H9 (cell line): ENCODE data around the gene AEN. TPM values are rescaled to one million over a fixed set of nuclear protein-coding genes. Genes with fewer than 3 reads are reported as not detected.

Source experiments
- DNase-seq: peaks from one replicate; pipeline ENCODE4 v3.0.0-alpha.2; 2017
- H2AFZ ChIP-seq: one replicate; pipeline ENCODE4 v1.6.1; 2013; ENCODE audit warnings: mild to moderate bottlenecking, low read length, control low read depth, moderate library complexity
- H2AK5ac ChIP-seq: 2 replicates; pipeline ENCODE4 v1.6.1; 2013; ENCODE audit warnings: low read length, control low read depth, mixed read lengths; ENCODE audit not compliant: insufficient read length
- H2BK120ac ChIP-seq: one replicate; pipeline ENCODE4 v1.6.1; 2013; ENCODE audit warnings: low read depth, mild to moderate bottlenecking, low read length, control low read depth, inconsistent platforms; ENCODE audit not compliant: poor library complexity, severe bottlenecking
- H2BK12ac ChIP-seq: 2 replicates; pipeline ENCODE4 v1.6.1; 2013; ENCODE audit warnings: low read length, control low read depth, mixed read lengths, low read depth; ENCODE audit not compliant: insufficient read length
- H2BK15ac ChIP-seq: 2 replicates; pipeline ENCODE4 v1.6.1; 2013; ENCODE audit warnings: low read depth, low read length, control low read depth
- H2BK20ac ChIP-seq: one replicate; pipeline ENCODE4 v1.6.1; 2013; ENCODE audit warnings: low read depth, mild to moderate bottlenecking, low read length, control low read depth, inconsistent platforms; ENCODE audit not compliant: poor library complexity, severe bottlenecking
- H2BK5ac ChIP-seq: 2 replicates; pipeline ENCODE4 v1.6.1; 2013; ENCODE audit warnings: low read length, control low read depth, mixed read lengths; ENCODE audit not compliant: insufficient read length
- H3K14ac ChIP-seq: 2 replicates; pipeline ENCODE4 v1.6.1; 2013; ENCODE audit warnings: low read length, control low read depth; ENCODE audit not compliant: insufficient read depth
- H3K18ac ChIP-seq: 2 replicates; pipeline ENCODE4 v1.6.1; 2013; ENCODE audit warnings: low read depth, mild to moderate bottlenecking, mixed read lengths, low read length, control low read depth; ENCODE audit not compliant: insufficient read length
- H3K23ac ChIP-seq: 2 replicates; pipeline ENCODE4 v1.6.1; 2013; ENCODE audit warnings: low read length, control low read depth, mixed read lengths, low read depth; ENCODE audit not compliant: insufficient read length
- H3K23me2 ChIP-seq: 2 replicates; pipeline ENCODE4 v1.6.1; 2013; ENCODE audit warnings: low read depth, mild to moderate bottlenecking, mixed read lengths, low read length, control low read depth; ENCODE audit not compliant: insufficient read length, poor library complexity, severe bottlenecking
- H3K27ac ChIP-seq: 2 replicates; pipeline ENCODE4 v1.5.1; 2013; ENCODE audit warnings: low read length, control low read depth, mixed read lengths, low read depth; ENCODE audit not compliant: insufficient read length
- H3K27me3 ChIP-seq: 2 replicates; pipeline ENCODE4 v1.6.1; 2013; ENCODE audit warnings: low read length, control low read depth, inconsistent platforms; ENCODE audit not compliant: insufficient read depth
- H3K4ac ChIP-seq: 2 replicates; pipeline ENCODE4 v1.6.1; 2013; ENCODE audit warnings: low read depth, mild to moderate bottlenecking, control low read depth, inconsistent platforms, low read length, moderate library complexity
- H3K4me1 ChIP-seq: 2 replicates; pipeline ENCODE4 v1.6.1; 2013; ENCODE audit warnings: low read length, control low read depth, inconsistent platforms; ENCODE audit not compliant: insufficient read depth
- H3K4me2 ChIP-seq: 2 replicates; pipeline ENCODE4 v1.6.1; 2013; ENCODE audit warnings: low read length, control low read depth, mixed read lengths; ENCODE audit not compliant: insufficient read length, insufficient read depth
- H3K56ac ChIP-seq: 2 replicates; pipeline ENCODE4 v1.6.1; 2013; ENCODE audit warnings: low read depth, mild to moderate bottlenecking, mixed read lengths, low read length, control low read depth; ENCODE audit not compliant: insufficient read length
- H3K79me1 ChIP-seq: 2 replicates; pipeline ENCODE4 v1.6.1; 2013; ENCODE audit warnings: low read depth, mild to moderate bottlenecking, moderate library complexity, low read length, control low read depth, inconsistent platforms; ENCODE audit not compliant: insufficient read depth, poor library complexity, severe bottlenecking
- H3K79me2 ChIP-seq: 2 replicates; pipeline ENCODE4 v1.6.1; 2013; ENCODE audit warnings: low read length, control low read depth, inconsistent platforms; ENCODE audit not compliant: insufficient read depth
- H3K9ac ChIP-seq: 2 replicates; pipeline ENCODE4 v1.6.1; 2013; ENCODE audit warnings: low read length, control low read depth, mixed read lengths; ENCODE audit not compliant: insufficient read length; ENCODE audit errors: extremely low read depth
- H3K9me3 ChIP-seq: one replicate; pipeline ENCODE4 v1.6.1; 2013; ENCODE audit warnings: low read depth, low read length, inconsistent platforms; ENCODE audit not compliant: control insufficient read depth
- H3T11ph ChIP-seq: one replicate; pipeline ENCODE4 v1.6.1; 2013; ENCODE audit warnings: mild to moderate bottlenecking, low read length, control low read depth, inconsistent platforms
- H4K20me1 ChIP-seq: one replicate; pipeline ENCODE4 v1.6.1; 2013; ENCODE audit not compliant: control insufficient read depth, insufficient read length, insufficient read depth
- H4K5ac ChIP-seq: 2 replicates; pipeline ENCODE4 v1.6.1; 2013; ENCODE audit warnings: low read depth, mild to moderate bottlenecking, mixed read lengths, low read length, control low read depth; ENCODE audit not compliant: insufficient read length
- H4K8ac ChIP-seq: replicated peaks from 2 replicates; pipeline ENCODE4 v1.6.1; 2013; ENCODE audit warnings: low read length, control low read depth, mixed read lengths, low read depth; ENCODE audit not compliant: insufficient read length
- H4K91ac ChIP-seq: 2 replicates; pipeline ENCODE4 v1.6.1; 2013; ENCODE audit warnings: low read depth, mild to moderate bottlenecking, moderate library complexity, mixed read lengths, low read length, control low read depth; ENCODE audit not compliant: insufficient read length
- H3K27ac Mint-ChIP-seq, 3 experiments: 2 replicates in 2 of 3; 3 replicates in 1 of 3; pipeline ENCODE4 v1.8.0; 2020 to 2021; ENCODE audit warnings: mixed read lengths in 3 of 3, mild to moderate bottlenecking in 1 of 3, moderate library complexity in 1 of 3
- H3K27me3 Mint-ChIP-seq: 2 replicates; pipeline ENCODE4 v1.8.0; 2021; ENCODE audit warnings: low read depth, mild to moderate bottlenecking, moderate library complexity, mixed read lengths
- H3K36me3 Mint-ChIP-seq, 3 experiments: 2 replicates in 2 of 3; 3 replicates in 1 of 3; pipeline ENCODE4 v1.8.0; 2020 to 2021; ENCODE audit warnings: low read depth in 3 of 3, mixed read lengths in 3 of 3; ENCODE audit not compliant: insufficient read depth in 1 of 3
- H3K4me1 Mint-ChIP-seq, 2 experiments: 2 replicates each; pipeline ENCODE4 v1.8.0; 2020; ENCODE audit warnings: mixed read lengths in 2 of 2
- H3K4me3 Mint-ChIP-seq, 2 experiments: 2 replicates in 1 of 2; 3 replicates in 1 of 2; pipeline ENCODE4 v1.8.0; 2020 to 2021; ENCODE audit warnings: mild to moderate bottlenecking in 2 of 2, mixed read lengths in 2 of 2, moderate library complexity in 1 of 2
- H3K9me3 Mint-ChIP-seq, 2 experiments: 2 replicates in 1 of 2; 3 replicates in 1 of 2; pipeline ENCODE4 v1.8.0; 2020; ENCODE audit warnings: mild to moderate bottlenecking in 2 of 2, mixed read lengths in 2 of 2, moderate library complexity in 1 of 2
- WGBS: extraction: QIAGEN DNeasy Blood & Tissue Kit; methylation state at CpG from one replicate; pipeline ENCODE4 v1.1.7; 2013; ENCODE audit warnings: missing lambda C conversion rate, low lambda C conversion rate, mixed read lengths; ENCODE audit not compliant: insufficient read length; ENCODE audit errors: extremely low coverage; 5-methylcytosine and 5-hydroxymethylcytosine counted together
- total RNA-seq: library from RNA; stranded (reverse); gene quantifications from 2 replicates; pipeline ENCODE4 v1.2.1, GENCODE V29; 2021
- TF ChIP-seq, protein P1 (sequence below): fragments of 200-600 bp; sonication (generic); conservative IDR thresholded peaks from 3 replicates; pipeline ENCODE4 v1.8.0; 2021; ENCODE audit warnings: antibody characterized with exemption, mild to moderate bottlenecking

The AEN gene
- total RNA-seq, 1 experiment from 2014 or later, result 132 TPM

GRCh38 chr15:88656760-88657221 lies 35.7 kb downstream of the AEN start:
- no peaks in the 10 kb centered on the region for H3K27me3 ChIP-seq
- DNase-seq, result no peak
- H4K5ac ChIP-seq, result no peak overlapping the region
- no peak overlapping the region for H2BK20ac ChIP-seq
- no peak overlapping the region for H2BK120ac ChIP-seq
- H3K14ac ChIP-seq, result no peak overlapping the region
- H3K4me1 ChIP-seq, result no peaks in the 10 kb centered on the region; the same call in 1 of the 2 replicates
- H2BK5ac ChIP-seq, result no peak overlapping the region
- H2AFZ ChIP-seq, result no peak overlapping the region
- no peak overlapping the region for H4K8ac ChIP-seq
- peaks cover 2% of the 10 kb centered on the region for H4K20me1 ChIP-seq
- no peaks in the 10 kb centered on the region for H3K9me3 ChIP-seq
- no peaks in the 10 kb centered on the region for H3K79me1 ChIP-seq
- no peak overlapping the region for H3T11ph ChIP-seq
- TF ChIP-seq, protein P1, sequence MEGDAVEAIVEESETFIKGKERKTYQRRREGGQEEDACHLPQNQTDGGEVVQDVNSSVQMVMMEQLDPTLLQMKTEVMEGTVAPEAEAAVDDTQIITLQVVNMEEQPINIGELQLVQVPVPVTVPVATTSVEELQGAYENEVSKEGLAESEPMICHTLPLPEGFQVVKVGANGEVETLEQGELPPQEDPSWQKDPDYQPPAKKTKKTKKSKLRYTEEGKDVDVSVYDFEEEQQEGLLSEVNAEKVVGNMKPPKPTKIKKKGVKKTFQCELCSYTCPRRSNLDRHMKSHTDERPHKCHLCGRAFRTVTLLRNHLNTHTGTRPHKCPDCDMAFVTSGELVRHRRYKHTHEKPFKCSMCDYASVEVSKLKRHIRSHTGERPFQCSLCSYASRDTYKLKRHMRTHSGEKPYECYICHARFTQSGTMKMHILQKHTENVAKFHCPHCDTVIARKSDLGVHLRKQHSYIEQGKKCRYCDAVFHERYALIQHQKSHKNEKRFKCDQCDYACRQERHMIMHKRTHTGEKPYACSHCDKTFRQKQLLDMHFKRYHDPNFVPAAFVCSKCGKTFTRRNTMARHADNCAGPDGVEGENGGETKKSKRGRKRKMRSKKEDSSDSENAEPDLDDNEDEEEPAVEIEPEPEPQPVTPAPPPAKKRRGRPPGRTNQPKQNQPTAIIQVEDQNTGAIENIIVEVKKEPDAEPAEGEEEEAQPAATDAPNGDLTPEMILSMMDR, result no peak
- WGBS, result no CpG with 5 or more reads among the region's 10 CpGs
- no peak overlapping the region for H3K27ac ChIP-seq
- peaks cover 18 to 20% of the 10 kb centered on the region in 2 experiments for H3K4me1 Mint-ChIP-seq
- H3K4me2 ChIP-seq, result no peak overlapping the region
- H3K27me3 Mint-ChIP-seq, result peaks cover 6% of the 10 kb centered on the region
- no peaks in the 10 kb centered on the region for H3K9me3 Mint-ChIP-seq
- H3K4me3 Mint-ChIP-seq, result no peak overlapping the region
- no peak overlapping the region for H2BK15ac ChIP-seq
- no peak overlapping the region for H3K56ac ChIP-seq
- H3K79me2 ChIP-seq, result no peaks in the 10 kb centered on the region
- no peak overlapping the region for H3K18ac ChIP-seq
- H3K9ac ChIP-seq, result no peak overlapping the region
- no peak overlapping the region for H3K4ac ChIP-seq
- H3K27ac Mint-ChIP-seq, result no peak overlapping the region
- H3K23me2 ChIP-seq, result no peaks in the 10 kb centered on the region
- H4K91ac ChIP-seq, result no peak overlapping the region
- H3K36me3 Mint-ChIP-seq, result no peaks in the 10 kb centered on the region
- no peak overlapping the region for H2AK5ac ChIP-seq
- no peak overlapping the region for H3K23ac ChIP-seq
- H2BK12ac ChIP-seq, result no peak overlapping the region
